NB4 (cell line): ENCODE measurements around the gene TRAM2.

ENCODE experiments used
- MYC ChIP-seq: IDR thresholded peaks from 2 replicates; pipeline ENCODE4 v1.6.1; 2011; ENCODE audit warnings: low read depth, low read length
- POLR2A ChIP-seq: IDR thresholded peaks from 2 replicates; pipeline ENCODE4 v1.6.1; 2011; ENCODE audit warnings: mild to moderate bottlenecking; ENCODE audit not compliant: insufficient read length; ENCODE audit errors: extremely low read depth
- TF ChIP-seq, protein P1 (sequence below): IDR thresholded peaks from 2 replicates; pipeline ENCODE4 v1.6.1; 2011; ENCODE audit warnings: low read depth, low read length
- TF ChIP-seq, protein P2 (sequence below): IDR thresholded peaks from one replicate; pipeline ENCODE4 v1.5.1; 2012; ENCODE audit warnings: low read depth, low read length

GRCh38 chr6:52496631-52497030 lies 80.2 kb downstream of the TRAM2 start:
- TF ChIP-seq, protein P1, sequence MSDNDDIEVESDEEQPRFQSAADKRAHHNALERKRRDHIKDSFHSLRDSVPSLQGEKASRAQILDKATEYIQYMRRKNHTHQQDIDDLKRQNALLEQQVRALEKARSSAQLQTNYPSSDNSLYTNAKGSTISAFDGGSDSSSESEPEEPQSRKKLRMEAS = no peak
- TF ChIP-seq POLR2A = no peak
- TF ChIP-seq, protein P2, sequence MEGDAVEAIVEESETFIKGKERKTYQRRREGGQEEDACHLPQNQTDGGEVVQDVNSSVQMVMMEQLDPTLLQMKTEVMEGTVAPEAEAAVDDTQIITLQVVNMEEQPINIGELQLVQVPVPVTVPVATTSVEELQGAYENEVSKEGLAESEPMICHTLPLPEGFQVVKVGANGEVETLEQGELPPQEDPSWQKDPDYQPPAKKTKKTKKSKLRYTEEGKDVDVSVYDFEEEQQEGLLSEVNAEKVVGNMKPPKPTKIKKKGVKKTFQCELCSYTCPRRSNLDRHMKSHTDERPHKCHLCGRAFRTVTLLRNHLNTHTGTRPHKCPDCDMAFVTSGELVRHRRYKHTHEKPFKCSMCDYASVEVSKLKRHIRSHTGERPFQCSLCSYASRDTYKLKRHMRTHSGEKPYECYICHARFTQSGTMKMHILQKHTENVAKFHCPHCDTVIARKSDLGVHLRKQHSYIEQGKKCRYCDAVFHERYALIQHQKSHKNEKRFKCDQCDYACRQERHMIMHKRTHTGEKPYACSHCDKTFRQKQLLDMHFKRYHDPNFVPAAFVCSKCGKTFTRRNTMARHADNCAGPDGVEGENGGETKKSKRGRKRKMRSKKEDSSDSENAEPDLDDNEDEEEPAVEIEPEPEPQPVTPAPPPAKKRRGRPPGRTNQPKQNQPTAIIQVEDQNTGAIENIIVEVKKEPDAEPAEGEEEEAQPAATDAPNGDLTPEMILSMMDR = no peak
- TF ChIP-seq MYC = no peak
